Neuronal stem cell (in vitro differentiated cells): Measurements from ENCODE around the gene C1QTNF9B.

Experiments
- DNase-seq: peaks from one replicate; pipeline ENCODE4 v3.0.0-alpha.2; 2013; ENCODE audit warnings: low spot score
- H2AFZ ChIP-seq: one replicate; pipeline ENCODE4 v1.6.1; 2013; ENCODE audit warnings: mild to moderate bottlenecking, low read length, inconsistent platforms
- H2AK5ac ChIP-seq: 2 replicates; pipeline ENCODE4 v1.6.1; 2013; ENCODE audit warnings: low read depth, mild to moderate bottlenecking, inconsistent platforms, low read length, moderate library complexity, mixed read lengths
- H2BK120ac ChIP-seq: 2 replicates; pipeline ENCODE4 v1.6.1; 2013; ENCODE audit warnings: low read depth, mild to moderate bottlenecking, inconsistent platforms, low read length, moderate library complexity, mixed read lengths
- H2BK12ac ChIP-seq: one replicate; pipeline ENCODE4 v1.6.1; 2013; ENCODE audit warnings: low read length, inconsistent platforms
- H2BK15ac ChIP-seq: 2 replicates; pipeline ENCODE4 v1.6.1; 2013; ENCODE audit warnings: mild to moderate bottlenecking, low read length, inconsistent platforms, mixed read lengths
- H2BK5ac ChIP-seq: one replicate; pipeline ENCODE4 v1.6.1; 2013; ENCODE audit warnings: inconsistent platforms, mild to moderate bottlenecking, low read length, moderate library complexity
- H3K14ac ChIP-seq: one replicate; pipeline ENCODE4 v1.6.1; 2013; ENCODE audit warnings: low read length, inconsistent platforms
- H3K18ac ChIP-seq: 2 replicates; pipeline ENCODE4 v1.6.1; 2013; ENCODE audit warnings: low read length, inconsistent platforms
- H3K23ac ChIP-seq: 2 replicates; pipeline ENCODE4 v1.6.1; 2013; ENCODE audit warnings: low read depth, mild to moderate bottlenecking, mixed read lengths, low read length, inconsistent platforms; ENCODE audit not compliant: poor library complexity
- H3K27ac ChIP-seq: replicated peaks from 3 replicates; pipeline ENCODE4 v1.5.1; 2013; ENCODE audit warnings: low read length, inconsistent platforms
- H3K27me3 ChIP-seq, 3 experiments: 2 replicates each; pipeline ENCODE4 v1.6.1; 2013; ENCODE audit warnings: low read length in 3 of 3, mild to moderate bottlenecking in 2 of 3, inconsistent platforms in 1 of 3, low read depth in 1 of 3, mixed read lengths in 1 of 3, moderate library complexity in 1 of 3; ENCODE audit not compliant: control insufficient read depth in 3 of 3, insufficient read depth in 3 of 3
- H3K36me3 ChIP-seq, 2 donors: replicated peaks in 1 of 2; 2 replicates each; pipeline ENCODE4 v1.6.1; 2013; ENCODE audit warnings: low read length in 2 of 2; ENCODE audit not compliant: control insufficient read depth in 2 of 2, insufficient read depth in 2 of 2
- H3K4ac ChIP-seq: 2 replicates; pipeline ENCODE4 v1.6.1; 2013; ENCODE audit warnings: inconsistent platforms, mild to moderate bottlenecking, low read length, moderate library complexity
- H3K4me1 ChIP-seq, 2 donors: 1 replicate in 1 of 2; 2 replicates in 1 of 2; pipeline ENCODE4 v1.6.1; 2013; ENCODE audit warnings: low read length in 2 of 2, low read depth in 1 of 2; ENCODE audit not compliant: control insufficient read depth in 2 of 2, insufficient read depth in 1 of 2
- H3K4me2 ChIP-seq: one replicate; pipeline ENCODE4 v1.6.1; 2013; ENCODE audit warnings: mild to moderate bottlenecking, low read length, inconsistent platforms; ENCODE audit not compliant: insufficient read depth, poor library complexity, severe bottlenecking
- H3K4me3 ChIP-seq, 2 donors: 2 replicates each; pipeline ENCODE4 v1.5.1; 2013; ENCODE audit warnings: low read length in 2 of 2, mild to moderate bottlenecking in 2 of 2, inconsistent platforms in 1 of 2, moderate library complexity in 1 of 2
- H3K79me1 ChIP-seq: one replicate; pipeline ENCODE4 v1.6.1; 2013; ENCODE audit warnings: low read depth, mild to moderate bottlenecking, inconsistent platforms, low read length, moderate library complexity
- H3K9ac ChIP-seq: one replicate; pipeline ENCODE4 v1.6.1; 2013; ENCODE audit warnings: mild to moderate bottlenecking, low read depth, low read length, inconsistent platforms; ENCODE audit not compliant: poor library complexity
- H3K9me3 ChIP-seq, 2 donors: replicated peaks in 1 of 2; 2 replicates each; pipeline versions ENCODE3 to v1.6.1; 2013; ENCODE audit warnings: low read length in 2 of 2, mild to moderate bottlenecking in 2 of 2, inconsistent platforms in 1 of 2, low read depth in 1 of 2, mixed read lengths in 1 of 2, moderate library complexity in 1 of 2; ENCODE audit not compliant: control insufficient read depth in 2 of 2, insufficient read depth in 1 of 2
- H4K8ac ChIP-seq: one replicate; pipeline ENCODE4 v1.6.1; 2013; ENCODE audit warnings: low read depth, mild to moderate bottlenecking, inconsistent platforms, low read length, moderate library complexity
- H4K91ac ChIP-seq: one replicate; pipeline ENCODE4 v1.6.1; 2013; ENCODE audit warnings: low read length, low read depth, mild to moderate bottlenecking, inconsistent platforms; ENCODE audit not compliant: poor library complexity
- WGBS, 2 donors: extraction: QIAGEN DNeasy Blood & Tissue Kit; methylation state at CpG; one replicate each; pipeline ENCODE4 v1.1.7; 2013; ENCODE audit warnings: missing lambda C conversion rate in 2 of 2, mixed read lengths in 1 of 2; ENCODE audit not compliant: insufficient read length in 2 of 2, insufficient replicate concordance in 1 of 2; ENCODE audit errors: extremely low coverage in 2 of 2; 5-methylcytosine and 5-hydroxymethylcytosine counted together

The C1QTNF9B gene

GRCh38 chr13:23842406-23842805 is 54.9 kb downstream of the C1QTNF9B start:
- Histone ChIP-seq H3K9me3 (no peaks in the 10 kb centered on the region), H3K4ac (no peak overlapping the region), H3K14ac (no peak overlapping the region), H2BK15ac (no peak overlapping the region), H3K4me1 (peaks cover 3 to 8% of the 10 kb centered on the region in 2 donors), H2AK5ac (no peak overlapping the region), H2BK120ac (no peak overlapping the region), H4K8ac (no peak overlapping the region), H2BK12ac (no peak overlapping the region), H3K18ac (no peak overlapping the region), H3K23ac (no peak overlapping the region), H3K27ac (no peak overlapping the region), H3K9ac (no peak overlapping the region), H2AFZ (no peak overlapping the region), H3K27me3 (no peaks in the 10 kb centered on the region), H3K4me2 (no peak overlapping the region), H3K36me3 (peaks cover 0 to 4% of the 10 kb centered on the region in 2 donors), H3K79me1 (no peaks in the 10 kb centered on the region), H4K91ac (no peak overlapping the region), H2BK5ac (no peak overlapping the region), H3K4me3 (no peak overlapping the region)
- DNase-seq, result no peak
- no CpG with 5 or more reads among the region's 8 CpGs for WGBS, 2 donors
